GM18505 (cell line): Measurements from ENCODE around the gene CEP152.

Experiments
- ATAC-seq: cut with Tn5 transposase; IDR thresholded peaks from one replicate; pipeline ENCODE4 v1.9.1; 2021; ENCODE audit not compliant: unreplicated experiment
- POLR2A ChIP-seq: IDR thresholded peaks from 4 replicates; pipeline ENCODE4 v1.6.1; 2011; ENCODE audit warnings: borderline replicate concordance; ENCODE audit not compliant: insufficient read depth, insufficient read length; ENCODE audit errors: extremely low read depth

The CEP152 gene

GRCh38 chr15:48774484-48774883, 36.4 kb downstream of the CEP152 start:
- ATAC-seq: no peak
- no peak for TF ChIP-seq POLR2A

- TF ChIP-seq POLR2A: no peak
- no peak for ATAC-seq
Observed at GRCh38 chr15:48766196-48766595, 44.7 kb downstream of the CEP152 start.

- ATAC-seq: no peak
- no peak for TF ChIP-seq POLR2A
Observed at GRCh38 chr15:48765022-48765421, 45.8 kb downstream of the CEP152 start.

GRCh38 chr15:48761393-48762158, 49.3 kb downstream of the CEP152 start:
- no peak for TF ChIP-seq POLR2A
- no peak for ATAC-seq

GRCh38 chr15:48759921-48760320, 50.9 kb downstream of the CEP152 start:
- ATAC-seq: no peak
- no peak for TF ChIP-seq POLR2A

GRCh38 chr15:48757661-48758060, 53.2 kb downstream of the CEP152 start:
- no peak for TF ChIP-seq POLR2A
- no peak for ATAC-seq

- no peak for TF ChIP-seq POLR2A
- ATAC-seq: no peak
Observed at GRCh38 chr15:48754011-48754410, 56.9 kb downstream of the CEP152 start.

GRCh38 chr15:48751595-48751994, 59.3 kb downstream of the CEP152 start:
- ATAC-seq: no peak
- TF ChIP-seq POLR2A: no peak

GRCh38 chr15:48748535-48748934, 62.3 kb downstream of the CEP152 start:
- no peak for ATAC-seq
- no peak for TF ChIP-seq POLR2A

- no peak for ATAC-seq
- TF ChIP-seq POLR2A: no peak
Observed at GRCh38 chr15:48733615-48734014, 77.3 kb downstream of the CEP152 start.

GRCh38 chr15:48730506-48730905, 80.4 kb downstream of the CEP152 start:
- no peak for TF ChIP-seq POLR2A
- ATAC-seq: no peak

- ATAC-seq: no peak
- no peak for TF ChIP-seq POLR2A
Observed at GRCh38 chr15:48723969-48724368, 86.9 kb downstream of the CEP152 start.

- no peak for ATAC-seq
- no peak for TF ChIP-seq POLR2A
Observed at GRCh38 chr15:48722764-48723661, 87.9 kb downstream of the CEP152 start.
